ENCODE measurements around the gene AMBN. TPM values are rescaled to one million over a fixed set of nuclear protein-coding genes. Genes with fewer than 3 reads are reported as not detected.

The AMBN gene
- polyA plus RNA-seq, 3 donors: not detected

- Histone ChIP-seq H3K9ac (ENCODE audit: insufficient read depth, low read length, poor library complexity, severe bottlenecking) (no peak overlapping the region), H3K27me3 (ENCODE audit: control insufficient read depth in 2 of 2, insufficient read depth in 2 of 2, low read length in 2 of 2) (no peaks in the 10 kb centered on the region), H3K36me3 (replicated peaks in 1 of 2; ENCODE audit: control insufficient read depth in 1 of 2, insufficient read depth in 2 of 2, low read length in 2 of 2) (no peaks in the 10 kb centered on the region), H3K4me2 (replicated peaks; ENCODE audit: extremely low read depth, low read length, poor library complexity, severe bottlenecking) (no peak overlapping the region), H2AFZ (ENCODE audit: insufficient read depth, low read depth, low read length, poor library complexity, severe bottlenecking) (no peak overlapping the region), H3K79me2 (ENCODE audit: insufficient read depth, low read length) (no peaks in the 10 kb centered on the region), H4K20me1 (ENCODE audit: insufficient read depth, low read length) (no peaks in the 10 kb centered on the region), H3K4me3 (replicated peaks in 1 of 3; ENCODE audit: low read depth in 2 of 3, low read length in 3 of 3) (no peak overlapping the region), H3K27ac (ENCODE audit: low read depth in 1 of 2, low read length in 2 of 2) (no peak overlapping the region), H3K4me1 (ENCODE audit: control insufficient read depth in 1 of 2, insufficient read depth in 2 of 2, low read length in 2 of 2) (no peaks in the 10 kb centered on the region), H3K9me3 (replicated peaks in 1 of 2; ENCODE audit: control insufficient read depth in 1 of 2, insufficient read depth in 1 of 2, low read length in 2 of 2) (peaks cover 0 to 14% of the 10 kb centered on the region in 2 donors)
- intact Hi-C loops (cut with micrococcal nuclease): no loop called here
- H3K4me3 Mint-ChIP-seq: no peak overlapping the region
- no peak for DNase-seq
- H3K4me1 Mint-ChIP-seq: no peaks in the 10 kb centered on the region
- no peak overlapping the region for H3K27ac Mint-ChIP-seq
- H3K36me3 Mint-ChIP-seq: no peaks in the 10 kb centered on the region
- peaks cover 6 to 23% (median 16%) of the 10 kb centered on the region in 7 donors for H3K9me3 Mint-ChIP-seq
- no CpG with 5 or more reads among the region's 2 CpGs for WGBS (ENCODE audit: insufficient coverage)
- no peaks in the 10 kb centered on the region for H3K27me3 Mint-ChIP-seq (ENCODE audit: low read depth in 3 of 3)
- TF ChIP-seq, protein P1, sequence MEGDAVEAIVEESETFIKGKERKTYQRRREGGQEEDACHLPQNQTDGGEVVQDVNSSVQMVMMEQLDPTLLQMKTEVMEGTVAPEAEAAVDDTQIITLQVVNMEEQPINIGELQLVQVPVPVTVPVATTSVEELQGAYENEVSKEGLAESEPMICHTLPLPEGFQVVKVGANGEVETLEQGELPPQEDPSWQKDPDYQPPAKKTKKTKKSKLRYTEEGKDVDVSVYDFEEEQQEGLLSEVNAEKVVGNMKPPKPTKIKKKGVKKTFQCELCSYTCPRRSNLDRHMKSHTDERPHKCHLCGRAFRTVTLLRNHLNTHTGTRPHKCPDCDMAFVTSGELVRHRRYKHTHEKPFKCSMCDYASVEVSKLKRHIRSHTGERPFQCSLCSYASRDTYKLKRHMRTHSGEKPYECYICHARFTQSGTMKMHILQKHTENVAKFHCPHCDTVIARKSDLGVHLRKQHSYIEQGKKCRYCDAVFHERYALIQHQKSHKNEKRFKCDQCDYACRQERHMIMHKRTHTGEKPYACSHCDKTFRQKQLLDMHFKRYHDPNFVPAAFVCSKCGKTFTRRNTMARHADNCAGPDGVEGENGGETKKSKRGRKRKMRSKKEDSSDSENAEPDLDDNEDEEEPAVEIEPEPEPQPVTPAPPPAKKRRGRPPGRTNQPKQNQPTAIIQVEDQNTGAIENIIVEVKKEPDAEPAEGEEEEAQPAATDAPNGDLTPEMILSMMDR (IDR thresholded peaks at IDR 0.05): no peak
Observed at GRCh38 chr4:70570796-70571195, 21.3 kb upstream of the AMBN start.

GRCh38 chr4:70571772-70572171 lies 20.3 kb upstream of the AMBN start:
- Histone ChIP-seq H3K27ac (ENCODE audit: low read depth in 1 of 2, low read length in 2 of 2) (no peak overlapping the region), H3K36me3 (replicated peaks in 1 of 2; ENCODE audit: control insufficient read depth in 1 of 2, insufficient read depth in 2 of 2, low read length in 2 of 2) (no peaks in the 10 kb centered on the region), H3K27me3 (ENCODE audit: control insufficient read depth in 2 of 2, insufficient read depth in 2 of 2, low read length in 2 of 2) (no peaks in the 10 kb centered on the region), H3K9ac (ENCODE audit: insufficient read depth, low read length, poor library complexity, severe bottlenecking) (no peak overlapping the region), H3K4me3 (replicated peaks in 1 of 3; ENCODE audit: low read depth in 2 of 3, low read length in 3 of 3) (no peak overlapping the region), H3K4me2 (replicated peaks; ENCODE audit: extremely low read depth, low read length, poor library complexity, severe bottlenecking) (no peak overlapping the region), H4K20me1 (ENCODE audit: insufficient read depth, low read length) (no peaks in the 10 kb centered on the region), H3K9me3 (replicated peaks in 1 of 2; ENCODE audit: control insufficient read depth in 1 of 2, insufficient read depth in 1 of 2, low read length in 2 of 2) (peaks cover 0 to 14% of the 10 kb centered on the region in 2 donors), H3K79me2 (ENCODE audit: insufficient read depth, low read length) (no peaks in the 10 kb centered on the region), H3K4me1 (ENCODE audit: control insufficient read depth in 1 of 2, insufficient read depth in 2 of 2, low read length in 2 of 2) (no peaks in the 10 kb centered on the region), H2AFZ (ENCODE audit: insufficient read depth, low read depth, low read length, poor library complexity, severe bottlenecking) (no peak overlapping the region)
- DNase-seq: no peak
- TF ChIP-seq, protein P1 (IDR thresholded peaks at IDR 0.05): no peak
- WGBS (ENCODE audit: insufficient coverage): 78% methylated on average over 2 of the region's 2 CpGs
- Mint-ChIP-seq H3K27me3 (ENCODE audit: low read depth in 3 of 3) (no peaks in the 10 kb centered on the region), H3K4me1 (no peaks in the 10 kb centered on the region), H3K36me3 (no peaks in the 10 kb centered on the region), H3K27ac (no peak overlapping the region), H3K4me3 (no peak overlapping the region), H3K9me3 (peaks cover 6 to 26% (median 16%) of the 10 kb centered on the region in 7 donors)
- intact Hi-C loops (cut with micrococcal nuclease): no loop called here

Measured in CD14-positive monocyte (primary cell).